IMR-90 (cell line): ENCODE data around the gene CGRRF1. TPM values are rescaled to one million over a fixed set of nuclear protein-coding genes. Genes with fewer than 3 reads are reported as not detected.

Experiments
- ATAC-seq: fragments of 200-7000 bp; cut with Tn5 transposase; 2 replicates; pipeline ENCODE4 v1.9.1; 2020; ENCODE audit warnings: low read depth, mild to moderate bottlenecking, moderate library complexity
- BruUV-seq: library from RNA; stranded (reverse); fragments of 400-500 nt; replicated peaks from 2 replicates; lab custom pipeline; 2021; lab: Mats Ljungman, UMichigan
- CTCF ChIA-PET: fragments of 300-600 bp; formaldehyde crosslinking; extraction: SDS; loops from one replicate; lab custom pipeline; 2021; ENCODE audit warnings: antibody characterized with exemption; lab: Yijun Ruan, JAX
- POLR2A ChIA-PET: fragments of 300-600 bp; sonication (Branson Sonifier 250); formaldehyde crosslinking; loops from one replicate; lab custom pipeline; 2022; ENCODE audit warnings: antibody characterized with exemption; ENCODE audit not compliant: unreplicated experiment; lab: Charles Lee
- DNase-seq: peaks from one replicate; pipeline ENCODE4 v3.0.0; 2013
- H2AFZ ChIP-seq: replicated peaks from 2 replicates; pipeline ENCODE3; 2013; ENCODE audit warnings: low read length, mild to moderate bottlenecking; ENCODE audit not compliant: poor library complexity
- H2AK5ac ChIP-seq: 2 replicates; pipeline ENCODE4 v1.6.1; 2013; ENCODE audit warnings: low read depth, low read length, inconsistent platforms
- H2AK9ac ChIP-seq: replicated peaks from 2 replicates; pipeline ENCODE3; 2013; ENCODE audit warnings: mild to moderate bottlenecking, low read depth, low read length, moderate library complexity; ENCODE audit not compliant: poor library complexity
- H2BK120ac ChIP-seq: 2 replicates; pipeline ENCODE4 v1.6.1; 2013; ENCODE audit warnings: low read depth, low read length, inconsistent platforms
- H2BK15ac ChIP-seq: 3 replicates; pipeline ENCODE4 v1.6.1; 2013; ENCODE audit warnings: low read depth, low read length, inconsistent platforms
- H2BK20ac ChIP-seq: 2 replicates; pipeline ENCODE4 v1.6.1; 2013; ENCODE audit warnings: low read depth, mild to moderate bottlenecking, inconsistent platforms, low read length, moderate library complexity
- H2BK5ac ChIP-seq: 2 replicates; pipeline ENCODE4 v1.6.1; 2013; ENCODE audit warnings: mild to moderate bottlenecking, low read depth, low read length, inconsistent platforms; ENCODE audit not compliant: poor library complexity, severe bottlenecking
- H3K14ac ChIP-seq: replicated peaks from 2 replicates; pipeline ENCODE4 v1.6.1; 2013; ENCODE audit warnings: low read depth, low read length, inconsistent platforms
- H3K18ac ChIP-seq: 2 replicates; pipeline ENCODE4 v1.6.1; 2013; ENCODE audit warnings: low read depth, low read length, control low read depth
- H3K23ac ChIP-seq: 2 replicates; pipeline ENCODE4 v1.6.1; 2013; ENCODE audit warnings: low read depth, low read length, inconsistent platforms
- H3K27ac ChIP-seq: 2 replicates; pipeline ENCODE4 v1.5.1; 2013; ENCODE audit warnings: mild to moderate bottlenecking, control low read depth, low read length; ENCODE audit not compliant: insufficient read depth
- H3K27me3 ChIP-seq: 2 replicates; pipeline ENCODE4 v1.6.1; 2013; ENCODE audit warnings: low read length; ENCODE audit not compliant: control insufficient read depth, insufficient read depth
- H3K36me3 ChIP-seq: 2 replicates; pipeline ENCODE4 v1.6.1; 2013; ENCODE audit warnings: low read length, mixed read lengths; ENCODE audit not compliant: control insufficient read depth, insufficient read depth
- H3K4ac ChIP-seq: 2 replicates; pipeline ENCODE4 v1.6.1; 2013; ENCODE audit warnings: low read depth, low read length, inconsistent platforms
- H3K4me1 ChIP-seq: 2 replicates; pipeline ENCODE4 v1.6.1; 2013; ENCODE audit warnings: low read length, mixed read lengths; ENCODE audit not compliant: control insufficient read depth, insufficient read depth
- H3K4me2 ChIP-seq: 2 replicates; pipeline ENCODE4 v1.6.1; 2013; ENCODE audit warnings: low read depth, mild to moderate bottlenecking, control low read depth, low read length, moderate library complexity
- H3K4me3 ChIP-seq: 2 replicates; pipeline ENCODE4 v1.5.1; 2013; ENCODE audit warnings: low read depth, mild to moderate bottlenecking, control low read depth, low read length, moderate library complexity; ENCODE audit not compliant: insufficient read depth
- H3K56ac ChIP-seq: 2 replicates; pipeline ENCODE4 v1.6.1; 2013; ENCODE audit warnings: low read length, inconsistent platforms; ENCODE audit not compliant: insufficient read depth; ENCODE audit errors: extremely low read depth
- H3K79me1 ChIP-seq, 2 experiments: 2 replicates each; pipeline ENCODE4 v1.6.1; 2013; ENCODE audit warnings: low read length in 2 of 2, inconsistent platforms in 1 of 2, low read depth in 1 of 2
- H3K9ac ChIP-seq: 2 replicates; pipeline ENCODE4 v1.6.1; 2013; ENCODE audit warnings: low read depth, low read length, control low read depth
- H3K9me1 ChIP-seq: 2 replicates; pipeline ENCODE4 v1.6.1; 2013; ENCODE audit warnings: low read length, inconsistent platforms; ENCODE audit not compliant: insufficient read depth
- H3K9me3 ChIP-seq: 2 replicates; pipeline ENCODE4 v1.6.1; 2013; ENCODE audit warnings: low read length; ENCODE audit not compliant: control insufficient read depth, insufficient read depth
- H4K20me1 ChIP-seq: 2 replicates; pipeline ENCODE4 v1.6.1; 2013; ENCODE audit warnings: low read length, inconsistent platforms; ENCODE audit not compliant: insufficient read depth
- H4K5ac ChIP-seq: 2 replicates; pipeline ENCODE4 v1.6.1; 2013; ENCODE audit warnings: mild to moderate bottlenecking, low read depth, low read length, control low read depth
- H4K8ac ChIP-seq, 2 experiments: 2 replicates each; pipeline ENCODE4 v1.6.1; 2013; ENCODE audit warnings: low read depth in 2 of 2, low read length in 2 of 2, control low read depth in 1 of 2, inconsistent platforms in 1 of 2
- H4K91ac ChIP-seq: 2 replicates; pipeline ENCODE4 v1.6.1; 2013; ENCODE audit warnings: low read depth, low read length, inconsistent platforms; ENCODE audit not compliant: insufficient read depth
- BHLHE40 ChIP-seq: fragments of 150-350 bp; IDR thresholded peaks from 2 replicates; pipeline ENCODE4 v1.6.1; 2016; ENCODE audit warnings: mild to moderate bottlenecking, low read depth, low read length
- CHD1 ChIP-seq: IDR thresholded peaks from 2 replicates; pipeline ENCODE4 v1.6.1; 2012; ENCODE audit warnings: low read depth, low read length, improper control_type of control experiment
- FOS ChIP-seq: fragments of 150-350 bp; IDR thresholded peaks from 2 replicates; pipeline ENCODE4 v1.6.1; 2016; ENCODE audit warnings: low read depth, low read length
- MAFK ChIP-seq: IDR thresholded peaks from 2 replicates; pipeline ENCODE4 v1.6.1; 2012; ENCODE audit warnings: low read depth, low read length, improper control_type of control experiment
- NFE2L2 ChIP-seq: fragments of 150-350 bp; IDR thresholded peaks from 2 replicates; pipeline ENCODE4 v1.6.1; 2016; ENCODE audit warnings: low read depth, mild to moderate bottlenecking, low read length
- POLR2A ChIP-seq: IDR thresholded peaks from 2 replicates; pipeline ENCODE4 v1.6.1; 2012; ENCODE audit warnings: mild to moderate bottlenecking, low read depth, low read length
- RAD21 ChIP-seq: IDR thresholded peaks from 2 replicates; pipeline ENCODE4 v1.6.1; 2012; ENCODE audit warnings: low read length, improper control_type of control experiment
- WGBS, 2 experiments: methylation state at CpG; one replicate each; pipeline versions ENCODE4 v1.1.5 to v1.1.7; 2013; ENCODE audit warnings: missing lambda C conversion rate in 2 of 2; ENCODE audit not compliant: insufficient read length in 1 of 2; ENCODE audit errors: extremely low coverage in 2 of 2; 5-methylcytosine and 5-hydroxymethylcytosine counted together
- dilution Hi-C: fragments of 300-500 bp; cut with HindIII; formaldehyde crosslinking; loops from one replicate; pipeline ENCODE4 v1.14.3; 2018; ENCODE audit warnings: low sequenced_read_pairs; ENCODE audit not compliant: unreplicated experiment
- in situ Hi-C: fragments of 300-500 bp; cut with MboI; formaldehyde crosslinking; loops from 3 replicates; pipeline ENCODE4 v1.14.3; 2019; ENCODE audit warnings: low sequenced_read_pairs, inconsistent platforms, mixed read lengths
- intact Hi-C: fragments of 100-400 bp; cut with micrococcal nuclease; formaldehyde crosslinking; loops from 2 replicates; pipeline ENCODE4 v1.10.0; 2022
- polyA plus RNA-seq, 3 experiments: library from polyadenylated mRNA; depleted of rRNA; stranded (reverse); fragments of >200 nt; gene quantifications; 2 replicates each; pipeline ENCODE4 v1.2.3, GENCODE V29; 2012; ENCODE audit warnings: low replicate concordance in 1 of 3
- total RNA-seq: library from RNA; depleted of rRNA; stranded (reverse); fragments of >200 nt; gene quantifications from 2 replicates; pipeline ENCODE4 v1.2.3, GENCODE V29; 2012
- TF ChIP-seq, protein P1 (sequence below): fragments of 150-350 bp; IDR thresholded peaks from 2 replicates; pipeline ENCODE4 v1.6.1; 2017; ENCODE audit warnings: mild to moderate bottlenecking, antibody characterized with exemption, low read length, low read depth

The CGRRF1 gene
- total and polyA plus RNA-seq, 2 of the 4 experiments (the other 2 are of a cell fraction), result 6.0 to 13.8 TPM

DNA sequence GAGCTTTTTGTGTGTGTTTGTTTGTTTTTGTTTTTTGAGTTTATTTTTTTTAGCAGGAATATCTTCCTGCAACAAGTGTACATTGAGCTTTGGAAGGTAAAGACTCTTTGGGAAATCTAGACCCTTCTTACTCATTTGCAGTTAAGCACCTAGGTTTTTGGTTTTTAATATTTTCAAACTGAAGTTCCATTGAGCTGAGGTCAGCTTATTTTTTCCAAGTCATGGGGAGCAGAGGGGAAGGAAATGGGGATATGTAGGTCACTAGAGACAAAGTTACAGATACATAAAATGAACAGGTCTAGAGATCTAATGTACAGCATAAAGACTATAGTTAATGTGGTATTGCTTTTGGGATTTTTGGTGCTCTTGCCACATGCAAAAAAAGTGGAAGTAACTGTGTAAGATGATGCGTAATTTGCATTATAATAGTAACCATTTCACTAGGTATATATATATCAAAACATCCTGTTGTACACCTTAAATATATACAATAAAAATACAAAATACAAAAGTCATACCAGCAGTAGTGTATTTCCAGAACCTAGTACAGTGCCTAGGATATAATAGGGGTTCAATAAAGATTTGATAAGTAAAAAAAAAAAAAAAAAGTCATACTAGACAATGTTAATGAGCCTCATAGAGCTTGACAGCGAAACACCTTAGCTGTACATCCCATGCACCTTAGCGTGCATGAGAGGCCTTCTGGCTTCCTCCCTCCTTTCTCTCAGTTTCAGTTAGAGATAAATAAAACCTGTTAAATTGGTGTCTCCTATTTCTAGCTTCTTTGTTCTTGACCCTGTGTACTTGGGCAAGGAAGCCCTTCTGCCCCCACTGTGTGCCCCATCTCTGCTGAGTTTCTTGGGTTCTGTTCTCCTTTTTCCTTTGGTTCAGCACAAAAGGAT, 22.7 kb downstream of the CGRRF1 start:
- Histone ChIP-seq H3K9ac (no peak overlapping the region), H3K4me3 (no peak overlapping the region), H4K8ac (no peak overlapping the region), H3K36me3 (peaks cover 8% of the 10 kb centered on the region), H2BK5ac (no peak overlapping the region), H4K91ac (no peak overlapping the region), H2AK9ac (no peak overlapping the region), H3K9me3 (no peaks in the 10 kb centered on the region), H3K14ac (no peak overlapping the region), H3K23ac (no peak overlapping the region), H3K18ac (no peak overlapping the region), H2AK5ac (no peak overlapping the region), H3K27me3 (no peaks in the 10 kb centered on the region), H3K4me2 (no peak overlapping the region), H2AFZ (no peak overlapping the region), H3K4me1 (peaks cover 2% of the 10 kb centered on the region), H4K5ac (no peak overlapping the region), H3K9me1 (0 out of 2 replicates have a peak, but pooled peaks cover 3% of the 10 kb centered on the region), H4K20me1 (no peaks in the 10 kb centered on the region; the same call in 1 of the 2 replicates), H3K79me1 (peaks cover 4 to 6% of the 10 kb centered on the region in 2 experiments), H2BK120ac (no peak overlapping the region), H3K4ac (no peak overlapping the region), H2BK15ac (no peak overlapping the region), H2BK20ac (no peak overlapping the region), H3K27ac (no peak overlapping the region), H3K56ac (no peak overlapping the region)
- BruUV-seq, result no TSS peak
- dilution Hi-C loops (no loop called here), intact Hi-C loops (no loop called here), in situ Hi-C loops (no loop called here)
- no peak for DNase-seq
- ChIA-PET CTCF (interaction anchor here (0.5 to 0.7 kb wide), 2 partner anchors 17 to 1501 kb away, joined by 3 to 4 read pairs; no protein-coding TSS in a partner anchor), POLR2A (interaction anchor here (0.8 kb wide), 1 partner anchor 78 kb away, joined by 4 read pairs; no protein-coding TSS in a partner anchor)
- WGBS, 2 experiments, result no CpG with 5 or more reads among the region's 3 CpGs
- ATAC-seq, result no peak
- TF ChIP-seq, protein P1, sequence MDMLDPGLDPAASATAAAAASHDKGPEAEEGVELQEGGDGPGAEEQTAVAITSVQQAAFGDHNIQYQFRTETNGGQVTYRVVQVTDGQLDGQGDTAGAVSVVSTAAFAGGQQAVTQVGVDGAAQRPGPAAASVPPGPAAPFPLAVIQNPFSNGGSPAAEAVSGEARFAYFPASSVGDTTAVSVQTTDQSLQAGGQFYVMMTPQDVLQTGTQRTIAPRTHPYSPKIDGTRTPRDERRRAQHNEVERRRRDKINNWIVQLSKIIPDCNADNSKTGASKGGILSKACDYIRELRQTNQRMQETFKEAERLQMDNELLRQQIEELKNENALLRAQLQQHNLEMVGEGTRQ, result no peak
- TF ChIP-seq POLR2A, result no peak
- peak; percentile 86 for TF ChIP-seq MAFK
- no peak for TF ChIP-seq RAD21
- TF ChIP-seq NFE2L2, result no peak
- no peak for TF ChIP-seq BHLHE40
- no peak for TF ChIP-seq FOS
- no peak for TF ChIP-seq CHD1
